Trophoblast cell (in vitro differentiated cells and primary cell): ENCODE measurements around the gene FEM1B.

Experiments used
- DNase-seq, 2 donors: peaks; one replicate each; pipeline ENCODE4 v3.0.0-alpha.2; 2016
- H2AFZ ChIP-seq: 2 replicates; pipeline ENCODE4 v1.6.1; 2013; ENCODE audit warnings: low read length, moderate library complexity, mild to moderate bottlenecking; ENCODE audit not compliant: insufficient read depth, poor library complexity
- H2AK5ac ChIP-seq: 2 replicates; pipeline ENCODE4 v1.6.1; 2013; ENCODE audit warnings: mild to moderate bottlenecking, low read length
- H2BK120ac ChIP-seq: 2 replicates; pipeline ENCODE4 v1.6.1; 2013; ENCODE audit warnings: low read length, mild to moderate bottlenecking, moderate library complexity; ENCODE audit not compliant: insufficient read depth, poor library complexity
- H2BK12ac ChIP-seq: 2 replicates; pipeline ENCODE4 v1.6.1; 2013; ENCODE audit warnings: mild to moderate bottlenecking, low read length, moderate library complexity
- H2BK5ac ChIP-seq: 2 replicates; pipeline ENCODE4 v1.6.1; 2013; ENCODE audit warnings: low read length, low read depth, moderate library complexity, mild to moderate bottlenecking; ENCODE audit not compliant: poor library complexity
- H3K14ac ChIP-seq: 2 replicates; pipeline ENCODE4 v1.6.1; 2013; ENCODE audit warnings: mild to moderate bottlenecking, low read length
- H3K18ac ChIP-seq: 2 replicates; pipeline ENCODE4 v1.6.1; 2013; ENCODE audit warnings: mild to moderate bottlenecking, low read length
- H3K23ac ChIP-seq: 2 replicates; pipeline ENCODE4 v1.6.1; 2013; ENCODE audit warnings: low read length
- H3K27ac ChIP-seq: 2 replicates; pipeline ENCODE4 v1.5.1; 2013; ENCODE audit warnings: low read depth, mild to moderate bottlenecking, inconsistent platforms, low read length, moderate library complexity
- H3K27me3 ChIP-seq: 2 replicates; pipeline ENCODE4 v1.6.1; 2013; ENCODE audit warnings: inconsistent platforms, mild to moderate bottlenecking, low read length, moderate library complexity; ENCODE audit not compliant: insufficient read depth
- H3K36me3 ChIP-seq, 2 experiments: 1 replicate in 1 of 2; 2 replicates in 1 of 2; pipeline ENCODE4 v1.6.1; 2013; ENCODE audit warnings: low read length in 2 of 2, mild to moderate bottlenecking in 2 of 2, moderate library complexity in 1 of 2; ENCODE audit not compliant: insufficient read depth in 2 of 2, control insufficient read depth in 1 of 2
- H3K4ac ChIP-seq: 2 replicates; pipeline ENCODE4 v1.6.1; 2013; ENCODE audit warnings: low read depth, mild to moderate bottlenecking, low read length, moderate library complexity
- H3K4me1 ChIP-seq, 2 experiments: 1 replicate in 1 of 2; 2 replicates in 1 of 2; pipeline ENCODE4 v1.6.1; 2013; ENCODE audit warnings: low read length in 2 of 2, mild to moderate bottlenecking in 2 of 2, moderate library complexity in 1 of 2; ENCODE audit not compliant: insufficient read depth in 2 of 2, control insufficient read depth in 1 of 2
- H3K4me2 ChIP-seq: 2 replicates; pipeline ENCODE4 v1.6.1; 2013; ENCODE audit warnings: inconsistent platforms, mild to moderate bottlenecking, low read length, moderate library complexity
- H3K4me3 ChIP-seq: 2 replicates; pipeline ENCODE4 v1.5.1; 2013; ENCODE audit warnings: mild to moderate bottlenecking, low read depth, low read length, inconsistent platforms
- H3K79me1 ChIP-seq: one replicate; pipeline ENCODE4 v1.6.1; 2013; ENCODE audit warnings: low read length
- H3K79me2 ChIP-seq: 2 replicates; pipeline ENCODE4 v1.6.1; 2013; ENCODE audit warnings: low read length, mild to moderate bottlenecking; ENCODE audit not compliant: control insufficient read depth, insufficient read depth, poor library complexity
- H3K9ac ChIP-seq: 2 replicates; pipeline ENCODE4 v1.6.1; 2013; ENCODE audit warnings: mild to moderate bottlenecking, low read length
- H3K9me3 ChIP-seq: 2 replicates; pipeline ENCODE4 v1.6.1; 2013; ENCODE audit warnings: low read depth, mild to moderate bottlenecking, control low read depth, inconsistent platforms, low read length; ENCODE audit not compliant: insufficient read depth
- H4K12ac ChIP-seq: 2 replicates; pipeline ENCODE4 v1.6.1; 2013; ENCODE audit warnings: low read depth, mild to moderate bottlenecking, low read length, moderate library complexity
- H4K8ac ChIP-seq: 2 replicates; pipeline ENCODE4 v1.6.1; 2013; ENCODE audit warnings: low read depth, mild to moderate bottlenecking, low read length, moderate library complexity
- H4K91ac ChIP-seq: one replicate; pipeline ENCODE4 v1.6.1; 2013; ENCODE audit warnings: low read depth, mild to moderate bottlenecking, low read length, moderate library complexity
- WGBS: extraction: QIAGEN DNeasy Blood & Tissue Kit; methylation state at CpG from one replicate; pipeline ENCODE4 v1.1.7; 2013; ENCODE audit warnings: missing lambda C conversion rate; ENCODE audit not compliant: insufficient read length, insufficient coverage; ENCODE audit errors: extremely low coverage; 5-methylcytosine and 5-hydroxymethylcytosine counted together

FEM1B gene

DNA sequence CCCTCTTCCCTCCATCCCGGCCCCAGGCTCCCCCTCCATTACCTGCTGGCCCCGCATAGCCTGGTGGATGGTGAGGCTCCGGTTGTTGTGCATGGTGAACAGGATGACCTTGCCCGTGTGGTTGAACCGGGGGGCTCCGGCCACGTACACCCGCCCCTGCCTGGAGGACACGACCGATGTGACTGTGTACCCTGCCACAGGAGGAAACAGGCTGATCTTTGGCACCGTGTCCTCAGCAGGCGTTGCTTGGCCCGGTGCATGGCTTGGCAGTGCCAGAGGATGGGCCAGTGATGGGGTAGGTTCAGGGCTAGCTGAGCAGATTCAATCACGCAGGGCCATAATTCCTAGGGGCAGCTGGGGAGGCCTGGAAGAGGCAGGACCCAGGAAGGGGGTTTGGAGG, 58.1 kb downstream of the FEM1B start:
- Histone ChIP-seq H3K79me1 (no peaks in the 10 kb centered on the region), H2BK120ac (no peak overlapping the region), H3K18ac (no peak overlapping the region), H2BK5ac (no peak overlapping the region), H3K14ac (no peak overlapping the region), H2AFZ (no peak overlapping the region), H3K23ac (no peak overlapping the region), H3K27ac (no peak overlapping the region), H4K12ac (no peak overlapping the region), H3K4me3 (peak overlapping the region; percentile 39), H3K4me1 (peaks cover 0 to 1% of the 10 kb centered on the region in 2 experiments), H4K91ac (no peak overlapping the region), H2AK5ac (no peak overlapping the region), H3K36me3 (no peaks in the 10 kb centered on the region), H3K4ac (no peak overlapping the region), H3K79me2 (no peaks in the 10 kb centered on the region), H3K9me3 (no peaks in the 10 kb centered on the region), H3K27me3 (no peaks in the 10 kb centered on the region), H2BK12ac (no peak overlapping the region), H3K4me2 (no peak overlapping the region), H4K8ac (no peak overlapping the region), H3K9ac (no peak overlapping the region)
- DNase-seq: no peak
- WGBS: no CpG with 5 or more reads among the region's 14 CpGs

DNA sequence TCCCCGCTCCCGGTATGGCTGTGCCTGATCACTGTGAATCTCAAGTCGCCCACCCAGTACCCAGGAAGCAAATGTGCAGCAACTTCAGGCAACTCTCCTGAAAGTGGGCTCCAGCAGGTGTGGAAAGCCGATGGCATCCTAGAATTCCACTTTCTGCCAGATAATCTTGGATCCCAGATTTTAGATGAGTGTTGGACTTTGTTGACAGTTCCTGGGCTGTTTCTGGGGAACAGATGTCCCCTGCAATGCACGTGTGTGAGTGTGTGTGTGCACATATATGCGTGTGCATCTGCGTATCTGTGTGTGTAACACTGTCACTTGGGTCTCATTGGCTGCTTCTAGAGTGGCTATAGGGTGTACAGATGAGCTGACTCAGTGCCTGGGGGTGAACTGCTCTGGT, 59.0 kb downstream of the FEM1B start:
- Histone ChIP-seq H3K23ac (no peak overlapping the region), H4K91ac (no peak overlapping the region), H3K9me3 (no peaks in the 10 kb centered on the region), H2BK12ac (no peak overlapping the region), H3K79me1 (no peaks in the 10 kb centered on the region), H3K4me1 (peaks cover 0 to 2% of the 10 kb centered on the region in 2 experiments), H2BK5ac (no peak overlapping the region), H2AFZ (no peak overlapping the region), H3K79me2 (no peaks in the 10 kb centered on the region), H4K8ac (no peak overlapping the region), H3K18ac (no peak overlapping the region), H3K27ac (no peak overlapping the region), H2BK120ac (no peak overlapping the region), H2AK5ac (no peak overlapping the region), H3K36me3 (no peaks in the 10 kb centered on the region), H4K12ac (no peak overlapping the region), H3K4me2 (no peak overlapping the region), H3K4ac (no peak overlapping the region), H3K27me3 (no peaks in the 10 kb centered on the region), H3K14ac (no peak overlapping the region), H3K9ac (no peak overlapping the region), H3K4me3 (no peak overlapping the region)
- no peak for DNase-seq
- no CpG with 5 or more reads among the region's 7 CpGs for WGBS

DNA sequence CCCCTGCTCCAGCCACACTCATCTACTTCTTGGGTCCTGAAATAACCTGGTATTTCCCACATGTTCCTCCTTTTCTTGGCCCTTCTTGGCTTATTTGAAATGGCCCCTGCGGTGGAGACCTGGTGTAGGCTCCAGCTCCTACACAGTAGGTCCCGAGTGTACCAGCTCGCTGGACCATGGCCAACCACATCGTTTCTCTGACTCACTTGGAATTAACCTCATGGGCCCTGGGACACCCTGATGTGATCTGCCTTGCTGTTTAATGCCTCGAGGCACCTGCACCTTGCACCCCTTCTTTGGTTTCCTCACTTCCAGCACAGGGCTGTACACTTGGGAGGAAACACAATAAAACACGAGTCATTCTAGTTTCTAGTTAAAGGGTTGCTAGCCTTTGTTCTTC, 60.3 kb downstream of the FEM1B start:
- Histone ChIP-seq H2BK120ac (no peak overlapping the region), H2BK5ac (no peak overlapping the region), H3K36me3 (no peaks in the 10 kb centered on the region), H2AFZ (no peak overlapping the region), H3K27ac (no peak overlapping the region), H4K8ac (no peak overlapping the region), H3K4ac (no peak overlapping the region), H3K23ac (no peak overlapping the region), H2AK5ac (no peak overlapping the region), H4K12ac (no peak overlapping the region), H3K4me2 (no peak overlapping the region), H4K91ac (no peak overlapping the region), H3K27me3 (no peaks in the 10 kb centered on the region), H3K79me1 (no peaks in the 10 kb centered on the region), H3K9me3 (no peaks in the 10 kb centered on the region), H3K4me1 (peaks cover 0 to 2% of the 10 kb centered on the region in 2 experiments), H3K79me2 (no peaks in the 10 kb centered on the region), H3K4me3 (no peak overlapping the region), H3K14ac (no peak overlapping the region), H3K18ac (no peak overlapping the region), H3K9ac (no peak overlapping the region), H2BK12ac (no peak overlapping the region)
- no peak for DNase-seq
- WGBS: no CpG with 5 or more reads among the region's 6 CpGs

DNA sequence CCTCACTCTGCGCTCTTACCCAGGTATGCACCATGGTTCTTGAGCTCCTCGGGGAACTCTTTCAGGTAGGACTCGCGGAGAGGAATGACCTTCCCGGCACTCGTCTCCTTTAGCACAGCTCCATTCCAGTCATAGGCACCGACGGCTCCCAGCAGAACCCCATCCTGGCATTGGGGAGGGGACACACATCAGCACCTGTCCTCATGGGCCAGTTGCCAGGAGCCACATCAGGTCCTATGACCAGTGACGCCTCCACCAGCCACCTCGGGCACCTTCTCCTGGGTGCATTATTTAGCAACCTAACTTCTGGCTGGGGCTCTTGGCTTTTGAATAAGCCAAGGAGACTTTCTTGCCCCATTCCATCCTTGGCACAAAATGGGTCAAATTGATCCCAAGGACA, 61.9 kb downstream of the FEM1B start:
- H4K12ac ChIP-seq: no peak overlapping the region
- no peak overlapping the region for H3K14ac ChIP-seq
- H2BK120ac ChIP-seq: no peak overlapping the region
- no peak overlapping the region for H4K91ac ChIP-seq
- no peaks in the 10 kb centered on the region for H3K79me2 ChIP-seq
- H3K4me3 ChIP-seq: no peak overlapping the region
- H3K9ac ChIP-seq: no peak overlapping the region
- H3K4me1 ChIP-seq: peaks cover 0 to 2% of the 10 kb centered on the region in 2 experiments
- WGBS: no CpG with 5 or more reads among the region's 10 CpGs
- no peak overlapping the region for H3K27ac ChIP-seq
- no peak overlapping the region for H2BK12ac ChIP-seq
- no peak overlapping the region for H3K23ac ChIP-seq
- H3K36me3 ChIP-seq: no peaks in the 10 kb centered on the region
- H4K8ac ChIP-seq: no peak overlapping the region
- H3K79me1 ChIP-seq: no peaks in the 10 kb centered on the region
- no peaks in the 10 kb centered on the region for H3K9me3 ChIP-seq
- no peak overlapping the region for H2AFZ ChIP-seq
- H3K4me2 ChIP-seq: no peak overlapping the region
- H3K4ac ChIP-seq: no peak overlapping the region
- H3K27me3 ChIP-seq: no peaks in the 10 kb centered on the region
- DNase-seq: no peak
- no peak overlapping the region for H2AK5ac ChIP-seq
- no peak overlapping the region for H3K18ac ChIP-seq
- H2BK5ac ChIP-seq: no peak overlapping the region
